ENCODE measurements around the gene VDAC2.
"Not testable (repeated sequence)": the region's sequence is repeated elsewhere in the genome, so short reads cannot be mapped to it uniquely, and the experiment has no call there.

The VDAC2 gene

DNA sequence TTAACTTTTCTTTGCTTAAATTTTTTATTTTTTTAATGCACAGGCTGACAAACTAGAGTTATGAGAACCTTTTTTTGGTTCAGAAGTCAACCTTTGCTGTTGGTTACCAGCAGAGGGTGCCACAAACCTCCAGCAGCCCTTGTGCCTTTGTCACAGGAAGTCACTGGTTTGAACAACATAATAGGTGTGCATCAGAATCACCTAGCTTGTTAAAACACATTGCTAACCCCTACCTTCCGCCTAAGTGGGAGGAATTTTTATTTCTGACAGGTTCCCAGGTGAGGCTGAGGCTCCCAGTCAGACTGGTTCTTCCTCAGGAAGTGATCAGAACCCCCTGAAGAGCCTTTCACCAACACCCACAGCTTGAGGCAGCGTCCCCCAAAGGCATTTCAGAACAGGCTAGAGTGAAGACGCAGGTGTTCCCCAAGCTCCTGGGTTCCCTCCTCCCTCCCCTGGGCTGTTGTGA lies 22.6 kb upstream of the VDAC2 start:
- peak overlapping the region; percentile 73 for H3K27ac ChIP-seq
- peak; percentile 79 for DNase-seq (ENCODE audit: low spot score)
- POLR2A ChIA-PET (ENCODE audit: low non-redundant PET), result interaction anchor here (0.5 to 2.1 kb wide), 4 partner anchors 15 to 1592 kb away, joined by 4 to 16 read pairs (median 8); no protein-coding TSS in a partner anchor
- CTCF ChIA-PET, result interaction anchor here (0.5 to 5.0 kb wide), 18 partner anchors 10 to 156 kb away, joined by 3 to 40 read pairs (median 6); partner anchors contain the start of gene COMTD1
- peak; percentile 83 for TF ChIP-seq CTCF (conservative IDR thresholded peaks at IDR 0.05; ENCODE audit: low read depth)

DNA sequence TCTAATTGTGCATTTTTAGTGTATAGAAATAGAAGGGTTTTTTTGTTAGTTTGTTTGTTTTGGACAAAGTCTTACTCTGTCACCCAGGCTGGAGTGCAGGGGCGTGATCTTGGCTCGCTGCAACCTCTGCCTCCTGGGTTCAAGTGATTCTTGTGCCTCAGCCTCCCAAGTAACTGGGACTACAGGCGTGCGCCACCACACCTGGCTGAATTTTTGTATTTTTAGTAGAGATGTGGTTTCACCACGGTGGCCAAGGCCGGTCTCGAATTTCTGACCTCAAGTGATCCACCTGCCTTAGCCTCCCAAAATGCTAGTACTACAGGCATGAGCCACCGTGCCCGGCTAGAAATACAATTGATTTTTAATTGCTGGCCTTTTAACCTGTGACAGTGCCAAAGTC lies 22.1 kb upstream of the VDAC2 start:
- ChIA-PET POLR2A (ENCODE audit: low non-redundant PET) (interaction anchor here (0.8 to 2.1 kb wide), 2 partner anchors 15 to 46 kb away, joined by 6 to 16 read pairs; no protein-coding TSS in a partner anchor), CTCF (interaction anchor here (0.5 to 5.0 kb wide), 16 partner anchors 10 to 156 kb away, joined by 3 to 40 read pairs (median 6); partner anchors contain the start of gene COMTD1)
- peak overlapping the region; percentile 73 for H3K27ac ChIP-seq
- not testable (repeated sequence) for DNase-seq (ENCODE audit: low spot score)

- CTCF ChIA-PET, result interaction anchor here (5.0 kb wide), 1 partner anchor 42 kb away, joined by 40 read pairs; no protein-coding TSS in a partner anchor
Observed at GRCh38 chr10:75189266-75190096, 21.1 kb upstream of the VDAC2 start.

DNA sequence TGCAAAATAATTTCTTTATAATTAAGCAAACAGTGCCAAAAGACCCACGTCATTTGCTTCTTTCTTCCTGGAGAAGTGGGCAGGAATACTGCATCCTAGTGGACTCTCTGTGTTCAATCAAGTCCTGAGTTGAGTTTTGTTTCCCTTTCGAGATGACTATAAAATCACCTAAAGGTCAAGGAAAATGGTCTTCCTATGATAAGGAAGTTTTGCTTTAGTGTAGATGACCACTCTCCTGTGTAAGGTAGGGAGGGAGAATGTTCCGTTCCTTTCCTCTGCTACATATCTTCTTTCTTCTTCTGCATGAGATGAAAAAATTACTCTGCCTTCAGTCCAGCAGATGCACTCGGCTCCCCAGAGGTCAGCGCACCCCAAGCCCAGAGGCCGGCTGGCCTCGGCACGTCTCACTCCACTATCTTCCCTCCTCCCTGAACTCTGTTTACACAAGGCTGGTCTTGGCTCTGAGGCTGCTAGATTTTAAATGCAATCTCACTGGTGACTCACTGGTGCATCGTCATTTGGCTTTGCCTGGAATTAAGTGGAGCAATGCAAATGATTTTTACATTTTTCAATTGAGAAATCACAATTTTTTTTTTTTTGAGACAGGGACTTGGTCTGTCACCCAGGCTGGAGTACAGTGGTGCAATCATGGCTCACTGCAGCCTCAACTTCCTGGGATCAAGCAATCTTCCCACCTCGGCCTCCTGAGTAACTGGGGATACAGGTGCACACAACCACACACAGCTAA lies 18.6 kb upstream of the VDAC2 start:
- DNase-seq (ENCODE audit: low spot score), result peak; percentile 85
- POLR2A ChIA-PET (ENCODE audit: low non-redundant PET), result interaction anchor here (0.7 kb wide), 1 partner anchor 19 kb away, joined by 5 read pairs; no protein-coding TSS in a partner anchor
- CTCF ChIA-PET, result interaction anchor here (0.7 to 1.0 kb wide), 2 partner anchors 38 to 220 kb away, joined by 3 to 8 read pairs; no protein-coding TSS in a partner anchor
- TF ChIP-seq CTCF (conservative IDR thresholded peaks at IDR 0.05; ENCODE audit: low read depth), result no peak
- peak overlapping the region; percentile 91 for H3K27ac ChIP-seq

More at GRCh38 chr10:75189266-75190096, 21.1 kb upstream of the VDAC2 start:
- POLR2A ChIA-PET (ENCODE audit: low non-redundant PET), result no interaction called here
- TF ChIP-seq CTCF (conservative IDR thresholded peaks at IDR 0.05; ENCODE audit: low read depth), result no peak
- no peak for DNase-seq (ENCODE audit: low spot score)
- peak overlapping the region; percentile 55 for H3K27ac ChIP-seq

GRCh38 chr10:75194625-75195024 lies 16.0 kb upstream of the VDAC2 start:
- peak overlapping the region; percentile 91 for H3K27ac ChIP-seq
- ChIA-PET POLR2A (ENCODE audit: low non-redundant PET) (interaction anchor here (0.6 kb wide), 1 partner anchor 199 kb away, joined by 7 read pairs; no protein-coding TSS in a partner anchor), CTCF (interaction anchor here (0.7 kb wide), 1 partner anchor 872 kb away, joined by 6 read pairs; no protein-coding TSS in a partner anchor)
- DNase-seq (ENCODE audit: low spot score), result not testable (repeated sequence)

- H3K27ac ChIP-seq, result peak overlapping the region; percentile 91
- CTCF ChIA-PET, result interaction anchor here (0.6 kb wide), 2 partner anchors 16 to 25 kb away, joined by 5 read pairs; no protein-coding TSS in a partner anchor
- TF ChIP-seq CTCF (conservative IDR thresholded peaks at IDR 0.05; ENCODE audit: low read depth), result no peak
- no peak for DNase-seq (ENCODE audit: low spot score)
- POLR2A ChIA-PET (ENCODE audit: low non-redundant PET), result interaction anchor here (0.6 kb wide), 1 partner anchor 15 kb away, joined by 3 read pairs; the partner anchor contains the start of gene VDAC2
Observed at GRCh38 chr10:75195035-75195763, 15.4 kb upstream of the VDAC2 start.

Measured in RWPE1 (cell line).